GM12875 (cell line): ENCODE measurements around the gene NFATC1.

Source experiments
- H3K4me3 ChIP-seq: one replicate; pipeline ENCODE4 v1.5.1; 2011; ENCODE audit warnings: low read depth, low read length, control low read depth
- TF ChIP-seq, protein P1 (sequence below): IDR thresholded peaks from 2 replicates; pipeline ENCODE4 v1.5.1; 2011; ENCODE audit warnings: low read depth, mild to moderate bottlenecking, control low read depth, inconsistent platforms, low read length, moderate library complexity, borderline replicate concordance; ENCODE audit not compliant: insufficient read depth

The NFATC1 gene

DNA sequence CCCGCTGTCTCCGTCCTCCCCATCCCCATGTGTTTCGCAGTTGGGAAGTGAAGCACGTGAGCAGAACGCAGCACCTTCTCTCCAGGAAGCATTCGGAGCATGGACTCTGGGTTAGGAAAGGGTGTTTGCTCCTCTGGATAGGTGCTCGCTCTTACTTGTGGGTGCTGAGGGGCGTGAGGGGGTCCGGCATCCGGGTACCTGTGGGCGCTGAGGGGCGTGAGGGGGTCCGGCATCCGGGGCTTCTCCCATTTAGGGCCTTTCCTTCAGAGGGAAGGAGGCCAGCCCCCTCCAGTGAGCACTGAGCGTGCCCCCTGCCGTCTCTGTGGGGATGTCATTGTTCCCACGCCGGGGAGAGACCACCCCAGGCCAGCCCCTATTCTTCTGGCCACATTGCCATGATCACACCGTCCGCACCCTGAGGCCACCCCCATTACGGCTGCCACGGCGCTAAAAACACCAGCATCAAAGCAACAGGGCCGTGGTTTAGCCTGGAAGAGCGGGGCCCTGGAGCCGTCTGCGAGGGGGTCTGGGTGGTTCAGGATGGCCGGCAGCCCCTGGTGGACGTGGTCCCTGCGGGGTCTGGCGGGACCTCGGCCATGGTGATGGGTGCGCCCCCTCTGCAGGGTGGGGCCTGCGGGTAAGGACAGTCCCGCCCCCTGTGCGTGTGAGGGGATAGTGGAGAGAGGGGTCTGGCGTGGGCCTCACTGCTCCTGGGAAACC, 41.0 kb downstream of the NFATC1 start:
- TF ChIP-seq, protein P1, sequence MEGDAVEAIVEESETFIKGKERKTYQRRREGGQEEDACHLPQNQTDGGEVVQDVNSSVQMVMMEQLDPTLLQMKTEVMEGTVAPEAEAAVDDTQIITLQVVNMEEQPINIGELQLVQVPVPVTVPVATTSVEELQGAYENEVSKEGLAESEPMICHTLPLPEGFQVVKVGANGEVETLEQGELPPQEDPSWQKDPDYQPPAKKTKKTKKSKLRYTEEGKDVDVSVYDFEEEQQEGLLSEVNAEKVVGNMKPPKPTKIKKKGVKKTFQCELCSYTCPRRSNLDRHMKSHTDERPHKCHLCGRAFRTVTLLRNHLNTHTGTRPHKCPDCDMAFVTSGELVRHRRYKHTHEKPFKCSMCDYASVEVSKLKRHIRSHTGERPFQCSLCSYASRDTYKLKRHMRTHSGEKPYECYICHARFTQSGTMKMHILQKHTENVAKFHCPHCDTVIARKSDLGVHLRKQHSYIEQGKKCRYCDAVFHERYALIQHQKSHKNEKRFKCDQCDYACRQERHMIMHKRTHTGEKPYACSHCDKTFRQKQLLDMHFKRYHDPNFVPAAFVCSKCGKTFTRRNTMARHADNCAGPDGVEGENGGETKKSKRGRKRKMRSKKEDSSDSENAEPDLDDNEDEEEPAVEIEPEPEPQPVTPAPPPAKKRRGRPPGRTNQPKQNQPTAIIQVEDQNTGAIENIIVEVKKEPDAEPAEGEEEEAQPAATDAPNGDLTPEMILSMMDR = no peak
- H3K4me3 ChIP-seq = no peak overlapping the region

DNA sequence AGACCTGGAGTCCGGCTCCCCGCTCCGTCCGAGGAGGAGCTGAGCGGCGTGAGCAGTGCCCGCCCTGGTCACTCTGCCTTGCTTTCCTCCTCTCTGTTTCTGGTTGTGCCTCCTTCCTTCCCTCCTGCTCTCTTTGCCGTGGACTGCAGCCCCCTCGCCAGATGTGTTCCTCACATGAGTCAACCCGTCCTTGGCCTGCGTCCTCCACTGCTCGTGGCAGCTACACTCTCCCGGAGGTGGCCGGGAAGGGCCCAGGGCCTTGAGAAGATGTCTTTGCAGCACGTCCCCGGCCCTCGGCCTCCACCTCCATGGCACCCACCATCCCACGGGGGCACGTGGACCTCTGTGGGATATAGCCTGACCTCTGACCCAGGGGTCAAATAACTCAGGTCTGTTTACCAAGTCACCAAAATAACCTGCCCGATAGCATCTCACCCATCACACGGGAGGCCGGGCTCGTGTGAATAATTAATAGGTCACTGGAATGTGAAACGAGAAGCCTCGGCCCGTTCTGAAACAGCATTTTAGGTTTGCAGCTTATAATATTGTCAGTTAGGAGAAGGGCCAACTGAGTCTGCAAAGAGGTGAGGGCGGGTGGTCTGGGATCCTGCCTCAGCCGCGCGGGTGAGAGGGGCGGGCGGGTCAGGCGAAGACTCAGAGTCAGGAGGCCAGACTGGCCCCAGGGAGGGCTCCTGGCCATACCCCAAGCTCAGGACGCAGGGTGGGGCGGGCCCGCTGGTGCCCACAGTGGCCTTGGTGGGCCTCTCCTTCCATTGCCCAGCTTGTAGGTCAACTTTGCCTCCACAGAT, 42.6 kb downstream of the NFATC1 start:
- no peak overlapping the region for H3K4me3 ChIP-seq
- TF ChIP-seq, protein P1 = no peak

DNA sequence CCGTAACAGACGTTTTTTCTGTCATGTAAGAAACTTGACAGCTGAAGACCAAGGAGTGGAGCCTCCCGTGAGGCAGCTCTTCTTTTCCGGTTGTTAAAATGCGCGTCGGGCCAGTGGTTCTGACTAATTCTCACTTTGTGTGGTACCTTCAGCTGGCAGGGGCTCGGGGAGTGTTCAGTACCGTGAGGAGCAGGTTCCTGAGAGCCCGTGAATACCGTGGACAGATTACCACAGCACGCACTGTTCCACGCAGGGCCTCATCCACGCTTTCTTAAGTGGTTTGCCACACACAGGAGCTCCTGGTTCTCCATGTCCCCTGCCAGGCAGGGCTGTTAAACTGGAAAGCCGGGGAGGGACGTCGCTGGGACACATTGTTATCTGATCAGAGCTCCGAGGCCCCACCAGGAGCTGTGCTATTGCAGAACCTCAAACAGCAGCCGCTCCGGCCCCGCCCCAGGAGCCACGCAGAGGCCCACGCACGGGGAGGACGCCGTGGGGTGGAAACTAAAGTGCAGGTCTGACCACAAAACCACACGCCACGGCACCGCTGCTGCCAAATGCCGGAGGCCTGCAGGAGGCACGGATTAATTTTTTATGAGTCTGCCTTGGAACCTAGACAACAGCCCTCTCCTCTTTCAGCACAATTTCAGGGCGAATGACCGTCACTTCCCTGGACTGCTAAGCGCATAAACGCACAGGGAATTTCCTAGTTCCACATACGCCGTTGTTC, 43.3 kb downstream of the NFATC1 start:
- H3K4me3 ChIP-seq = no peak overlapping the region
- TF ChIP-seq, protein P1 = no peak

DNA sequence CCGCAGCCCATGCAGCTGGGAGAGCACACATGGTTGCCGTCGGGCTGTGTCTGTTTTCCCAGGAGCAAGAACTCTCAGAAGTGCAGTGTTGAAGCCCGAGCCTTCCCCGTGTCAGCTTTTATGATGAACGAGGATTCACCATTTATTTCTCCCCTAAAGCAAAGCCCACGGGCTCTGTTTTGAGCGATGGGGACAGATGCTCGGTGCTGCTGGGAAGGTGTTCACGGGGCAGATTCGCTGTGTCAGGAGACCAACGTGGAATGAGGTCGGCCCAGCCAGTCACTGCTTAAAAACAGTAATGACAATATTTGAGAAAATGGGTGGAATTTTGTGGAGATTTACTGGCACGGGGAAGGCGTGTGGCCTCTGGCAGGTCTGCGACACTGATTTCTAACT, 43.9 kb downstream of the NFATC1 start:
- H3K4me3 ChIP-seq = no peak overlapping the region
- TF ChIP-seq, protein P1 = no peak

DNA sequence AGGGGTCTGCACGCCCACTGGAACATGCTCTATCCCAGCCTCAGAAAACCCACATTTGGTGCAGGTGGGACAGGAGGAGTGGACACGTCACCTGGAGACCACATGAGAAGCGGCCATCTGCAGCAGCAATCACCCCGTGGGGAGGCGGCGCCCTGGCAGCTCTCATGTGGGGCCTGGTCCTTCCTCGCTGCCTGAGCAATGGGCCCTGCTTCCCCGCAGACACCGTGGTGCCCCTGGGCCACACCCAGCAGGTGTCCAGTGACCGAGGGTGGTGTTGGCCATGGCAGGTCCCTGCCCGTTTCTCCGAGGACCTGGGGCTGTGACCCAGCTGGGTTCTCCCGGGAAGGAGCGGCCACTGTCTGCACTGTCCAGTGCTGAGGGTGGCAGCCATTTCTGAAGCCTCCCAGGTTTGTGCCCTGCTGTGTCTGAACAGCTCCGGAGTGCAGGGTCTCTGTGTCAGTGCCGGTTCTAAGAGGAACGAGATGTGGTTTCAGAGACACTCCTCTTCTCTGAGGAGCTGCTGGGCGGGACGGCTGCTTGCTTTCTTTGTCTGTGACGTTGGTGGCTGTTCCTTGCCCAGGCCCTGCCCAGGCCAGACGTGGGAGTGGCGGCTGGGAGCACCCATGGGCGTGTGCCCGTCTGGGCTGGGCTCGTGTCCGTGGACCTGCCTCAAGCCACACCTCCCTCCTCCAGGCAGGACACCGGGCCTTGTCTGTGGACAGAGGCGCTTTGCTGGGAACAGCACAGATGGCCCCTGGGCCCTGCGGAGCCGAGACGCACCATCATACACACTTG, 44.8 kb downstream of the NFATC1 start:
- TF ChIP-seq, protein P1 = no peak

DNA sequence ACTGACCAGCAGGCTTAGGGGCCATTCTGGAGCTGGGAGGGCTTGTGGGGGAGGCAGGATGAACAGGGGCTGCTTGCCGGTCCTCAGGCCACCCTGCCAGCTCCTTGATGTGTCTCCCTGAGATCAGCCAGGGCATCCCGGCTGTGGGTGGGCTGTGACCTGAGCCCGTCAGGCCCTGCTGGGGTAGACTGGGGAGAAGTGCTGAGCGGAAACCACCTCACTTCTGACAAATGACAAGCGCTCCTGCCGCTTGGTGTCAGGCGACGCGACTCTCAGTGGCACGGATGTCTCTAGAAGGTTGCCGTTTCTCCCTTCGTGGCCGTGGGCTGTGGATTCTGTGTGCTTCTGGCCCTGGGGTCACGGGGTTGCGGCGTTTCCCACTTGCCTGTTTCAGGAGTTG, 45.7 kb downstream of the NFATC1 start:
- TF ChIP-seq, protein P1 = no peak

More for the DNA sequence above, 44.8 kb downstream of the NFATC1 start:
- no peak overlapping the region for H3K4me3 ChIP-seq

More for the DNA sequence above, 45.7 kb downstream of the NFATC1 start:
- H3K4me3 ChIP-seq = no peak overlapping the region
